Thymus (tissue), 11 donors: Measurements from ENCODE around the gene NPTX1. TPM values are rescaled to one million over a fixed set of nuclear protein-coding genes. Genes with fewer than 3 reads are reported as not detected.

ENCODE experiments used
- DNase-seq, 9 donors: peaks; one replicate each; pipeline ENCODE4 v3.0.0-alpha.2; 2013; ENCODE audit warnings: low spot score in 9 of 9, low read depth in 6 of 9, missing footprints in 1 of 9
- H3K27ac ChIP-seq, 2 donors: one replicate each; pipeline ENCODE4 v1.5.1; 2013; ENCODE audit warnings: control low read depth in 1 of 2, low read depth in 1 of 2, low read length in 1 of 2, mild to moderate bottlenecking in 1 of 2, moderate library complexity in 1 of 2
- H3K27me3 ChIP-seq, 2 donors: one replicate each; pipeline ENCODE4 v1.5.1; 2013; ENCODE audit warnings: low read length in 1 of 2; ENCODE audit not compliant: control insufficient read depth in 2 of 2, insufficient read depth in 1 of 2
- H3K36me3 ChIP-seq, 2 donors: one replicate each; pipeline ENCODE4 v1.5.1; 2013; ENCODE audit warnings: low read length in 1 of 2, mild to moderate bottlenecking in 1 of 2, moderate library complexity in 1 of 2; ENCODE audit not compliant: control insufficient read depth in 2 of 2, insufficient read depth in 2 of 2
- H3K4me1 ChIP-seq, 2 donors: one replicate each; pipeline ENCODE4 v1.5.1; 2013; ENCODE audit warnings: low read length in 2 of 2; ENCODE audit not compliant: control insufficient read depth in 2 of 2, insufficient read depth in 2 of 2
- H3K4me3 ChIP-seq, 2 donors: one replicate each; pipeline ENCODE4 v1.5.1; 2013; ENCODE audit warnings: low read length in 2 of 2, control low read depth in 1 of 2, mild to moderate bottlenecking in 1 of 2
- H3K9me3 ChIP-seq, 2 donors: one replicate each; pipeline ENCODE4 v1.5.1; 2013; ENCODE audit warnings: low read length in 1 of 2, mild to moderate bottlenecking in 1 of 2; ENCODE audit not compliant: control insufficient read depth in 2 of 2, insufficient read depth in 1 of 2
- WGBS: extraction: QIAGEN DNeasy Blood & Tissue Kit; methylation state at CpG from one replicate; pipeline ENCODE4 v1.1.7; 2013; 5-methylcytosine and 5-hydroxymethylcytosine counted together
- polyA plus RNA-seq: library from polyadenylated mRNA; stranded (reverse); fragments of 200-250 nt; gene quantifications from one replicate; pipeline ENCODE4 v1.2.3, GENCODE V29; 2013
- total RNA-seq: library from RNA; stranded (reverse); fragments of 120-200 nt; gene quantifications from one replicate; pipeline ENCODE4 v1.2.4, GENCODE V29; 2013
- donor health status: healthy.

Gene NPTX1
- total and polyA plus RNA-seq, 2 donors: 1.0 to 8.3 TPM

GRCh38 chr17:80498242-80498919, 22.0 kb upstream of the NPTX1 start:
- no peak for DNase-seq
- no peaks in the 10 kb centered on the region for H3K36me3 ChIP-seq
- H3K9me3 ChIP-seq: no peaks in the 10 kb centered on the region
- H3K27ac ChIP-seq: no peak overlapping the region
- H3K4me3 ChIP-seq: no peak overlapping the region
- peaks cover 0 to 15% of the 10 kb centered on the region in 2 donors for H3K4me1 ChIP-seq
- WGBS: 68% methylated on average over 30 of the region's 30 CpGs
- peaks cover 3 to 68% of the 10 kb centered on the region in 2 donors for H3K27me3 ChIP-seq

GRCh38 chr17:80497726-80498241, 21.4 kb upstream of the NPTX1 start:
- no peak overlapping the region for H3K27ac ChIP-seq
- WGBS: 88% methylated on average over 10 of the region's 10 CpGs

GRCh38 chr17:80494547-80494946, 18.1 kb upstream of the NPTX1 start:
- H3K4me3 ChIP-seq: no peak overlapping the region
- H3K27ac ChIP-seq: no peak overlapping the region
- 88% methylated on average over 7 of the region's 7 CpGs for WGBS
- no peak for DNase-seq
- H3K9me3 ChIP-seq: peaks cover 4 to 23% of the 10 kb centered on the region in 2 donors
- H3K36me3 ChIP-seq: no peaks in the 10 kb centered on the region
- peaks cover 0 to 5% of the 10 kb centered on the region in 2 donors for H3K4me1 ChIP-seq
- H3K27me3 ChIP-seq: peaks cover 3 to 67% of the 10 kb centered on the region in 2 donors

More at GRCh38 chr17:80497726-80498241, 21.4 kb upstream of the NPTX1 start:
- H3K9me3 ChIP-seq: peaks cover 0 to 4% of the 10 kb centered on the region in 2 donors
- peaks cover 3 to 74% of the 10 kb centered on the region in 2 donors for H3K27me3 ChIP-seq
- H3K36me3 ChIP-seq: no peaks in the 10 kb centered on the region
- DNase-seq: no peak
- no peak overlapping the region for H3K4me3 ChIP-seq
- H3K4me1 ChIP-seq: peaks cover 0 to 15% of the 10 kb centered on the region in 2 donors

- no peak for DNase-seq
- 84% methylated on average over 21 of the region's 21 CpGs for WGBS
- Histone ChIP-seq H3K36me3 (no peaks in the 10 kb centered on the region), H3K27me3 (peaks cover 0 to 49% of the 10 kb centered on the region in 2 donors), H3K9me3 (peaks cover 4 to 24% of the 10 kb centered on the region in 2 donors), H3K4me1 (no peaks in the 10 kb centered on the region), H3K4me3 (no peak overlapping the region), H3K27ac (no peak overlapping the region)
Measured at GRCh38 chr17:80492343-80493136, 16.1 kb upstream of the NPTX1 start.

GRCh38 chr17:80491478-80492342, 15.3 kb upstream of the NPTX1 start:
- peaks cover 0 to 52% of the 10 kb centered on the region in 2 donors for H3K27me3 ChIP-seq
- no peaks in the 10 kb centered on the region for H3K36me3 ChIP-seq
- peaks cover 4 to 31% of the 10 kb centered on the region in 2 donors for H3K9me3 ChIP-seq
- no peak overlapping the region for H3K4me3 ChIP-seq
- no peak overlapping the region for H3K27ac ChIP-seq
- H3K4me1 ChIP-seq: no peaks in the 10 kb centered on the region
- no peak for DNase-seq
- WGBS: 64% methylated on average over 21 of the region's 21 CpGs

- H3K36me3 ChIP-seq: no peaks in the 10 kb centered on the region
- H3K4me1 ChIP-seq: peaks cover 0 to 6% of the 10 kb centered on the region in 2 donors
- peaks cover 5 to 52% of the 10 kb centered on the region in 2 donors for H3K27me3 ChIP-seq
- no peak overlapping the region for H3K4me3 ChIP-seq
- DNase-seq: no peak
- no peak overlapping the region for H3K27ac ChIP-seq
- WGBS: 60% methylated on average over 7 of the region's 7 CpGs
- H3K9me3 ChIP-seq: peaks cover 3 to 24% of the 10 kb centered on the region in 2 donors
Measured at GRCh38 chr17:80487511-80487910, 11.1 kb upstream of the NPTX1 start.

GRCh38 chr17:80486692-80487091, 10.3 kb upstream of the NPTX1 start:
- H3K4me1 ChIP-seq: peaks cover 0 to 6% of the 10 kb centered on the region in 2 donors
- H3K4me3 ChIP-seq: no peak overlapping the region
- 47% methylated on average over 17 of the region's 17 CpGs for WGBS
- no peak for DNase-seq
- peaks cover 0 to 16% of the 10 kb centered on the region in 2 donors for H3K9me3 ChIP-seq
- H3K36me3 ChIP-seq: no peaks in the 10 kb centered on the region
- H3K27me3 ChIP-seq: peaks cover 8 to 60% of the 10 kb centered on the region in 2 donors
- H3K27ac ChIP-seq: no peak overlapping the region

- no peak overlapping the region for H3K27ac ChIP-seq
- no peak overlapping the region for H3K4me3 ChIP-seq
- peaks cover 17 to 65% of the 10 kb centered on the region in 2 donors for H3K27me3 ChIP-seq
- DNase-seq: peak in 3 of 9 donors; percentile 27 to 52 (median 42)
- H3K36me3 ChIP-seq: no peaks in the 10 kb centered on the region
- 81% methylated on average over 10 of the region's 10 CpGs for WGBS
- H3K9me3 ChIP-seq: peaks cover 0 to 10% of the 10 kb centered on the region in 2 donors
- peaks cover 0 to 6% of the 10 kb centered on the region in 2 donors for H3K4me1 ChIP-seq
Measured at GRCh38 chr17:80485846-80486245, 9.4 kb upstream of the NPTX1 start.
